ELF-1 (cell line): ENCODE data around the gene KRTAP29-1.
"Not testable (repeated sequence)": the region's sequence is repeated elsewhere in the genome, so short reads cannot be mapped to it uniquely, and the experiment has no call there.

ENCODE experiments used
- DNase-seq: peaks from one replicate; pipeline ENCODE4 v3.0.0-alpha.2; 2016; ENCODE audit warnings: low read depth, low spot score

Gene KRTAP29-1

DNA sequence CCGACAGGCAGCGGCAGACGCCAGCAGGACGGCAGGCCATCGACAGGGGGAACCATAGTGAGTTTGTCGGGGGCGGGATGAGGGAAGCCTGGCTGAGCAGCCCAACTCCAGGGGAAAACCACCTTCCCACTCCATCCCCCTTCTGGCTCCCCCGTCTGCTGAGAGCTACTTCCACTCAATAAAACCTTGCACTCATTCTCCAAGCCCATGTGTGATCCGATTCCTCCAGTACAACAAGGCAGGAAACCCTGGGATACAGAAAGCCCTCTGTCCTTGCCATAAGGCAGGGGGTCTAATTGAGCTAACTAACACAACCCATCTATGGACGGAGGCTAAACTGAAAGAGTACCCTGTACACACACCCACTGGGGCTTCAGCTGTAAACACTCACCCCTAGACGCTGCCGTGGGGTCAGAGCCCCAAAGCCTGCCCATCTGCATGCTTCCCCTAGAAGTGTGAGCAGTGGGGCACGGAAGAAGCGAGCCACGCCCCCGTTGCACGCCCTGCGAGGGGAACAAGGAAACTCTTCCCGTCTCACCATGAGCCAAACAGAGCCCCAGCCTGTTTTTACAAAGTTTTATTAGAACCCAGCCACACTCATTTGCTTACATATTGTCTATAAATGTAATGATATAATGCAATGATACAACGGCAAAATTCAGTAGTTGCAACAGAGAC, 4.1 kb downstream of the KRTAP29-1 start:
- DNase-seq, result no peak

- DNase-seq, result no peak
Observed at GRCh38 chr17:41296846-41297245, 5.8 kb downstream of the KRTAP29-1 start.

GRCh38 chr17:41294016-41294415, 8.6 kb downstream of the KRTAP29-1 start:
- no peak for DNase-seq

GRCh38 chr17:41287050-41287449, 15.6 kb downstream of the KRTAP29-1 start:
- no peak for DNase-seq

DNA sequence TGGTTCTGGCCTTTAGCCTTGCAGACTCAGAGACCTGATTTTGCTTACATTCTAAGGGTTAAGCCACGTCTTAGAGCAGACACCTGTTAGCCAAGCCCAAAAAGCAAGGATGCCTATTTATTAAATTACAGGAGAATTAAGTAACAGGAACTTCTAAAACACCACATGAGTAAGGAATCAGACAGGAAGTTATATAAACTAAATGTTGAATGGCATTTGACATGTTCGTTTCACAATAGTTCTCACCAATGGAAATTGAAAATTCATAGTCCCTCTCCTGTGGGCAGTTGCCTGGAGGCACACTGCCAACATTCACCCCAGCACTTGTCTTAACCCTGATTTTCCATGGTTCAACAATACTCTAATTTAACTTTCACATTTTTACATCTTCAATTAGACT, 18.1 kb downstream of the KRTAP29-1 start:
- DNase-seq, result no peak

GRCh38 chr17:41284043-41284442, 18.6 kb downstream of the KRTAP29-1 start:
- DNase-seq, result no peak

DNA sequence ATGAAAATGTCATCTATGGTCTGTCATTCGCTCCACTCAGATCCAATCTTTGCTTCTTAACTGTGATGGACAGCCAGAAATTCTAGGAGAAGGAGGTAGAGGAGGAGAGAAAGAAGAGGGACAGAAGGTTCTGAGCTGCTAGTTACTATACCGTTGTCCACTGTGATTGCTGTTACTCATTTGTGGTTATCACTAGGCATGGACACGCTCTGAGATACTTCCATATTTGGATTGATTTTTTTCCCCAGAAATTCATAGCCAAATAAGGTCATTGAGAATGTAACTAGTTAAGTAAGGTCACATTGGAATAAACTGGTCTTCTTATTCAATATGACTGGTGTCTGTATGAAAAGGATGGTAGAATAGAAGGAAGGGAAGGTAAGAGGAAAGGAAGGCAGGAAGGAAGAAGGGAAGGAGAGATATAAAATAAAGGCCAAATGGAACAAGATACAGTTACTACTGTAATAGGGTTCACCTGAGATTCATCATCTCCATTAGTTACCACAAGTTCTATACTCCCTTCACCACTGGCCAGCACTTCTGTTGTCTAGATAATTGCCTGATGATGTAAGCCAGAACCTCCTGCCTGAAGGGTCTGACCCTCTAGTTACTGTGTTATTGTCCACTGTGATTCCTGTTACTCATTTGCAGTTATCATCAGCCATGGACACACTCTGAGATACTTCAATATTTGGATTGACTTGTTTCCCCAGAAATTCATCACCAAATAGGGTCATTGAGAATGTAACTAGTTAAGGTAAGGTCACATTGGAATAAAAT, 24.3 kb downstream of the KRTAP29-1 start:
- DNase-seq, result no peak

DNA sequence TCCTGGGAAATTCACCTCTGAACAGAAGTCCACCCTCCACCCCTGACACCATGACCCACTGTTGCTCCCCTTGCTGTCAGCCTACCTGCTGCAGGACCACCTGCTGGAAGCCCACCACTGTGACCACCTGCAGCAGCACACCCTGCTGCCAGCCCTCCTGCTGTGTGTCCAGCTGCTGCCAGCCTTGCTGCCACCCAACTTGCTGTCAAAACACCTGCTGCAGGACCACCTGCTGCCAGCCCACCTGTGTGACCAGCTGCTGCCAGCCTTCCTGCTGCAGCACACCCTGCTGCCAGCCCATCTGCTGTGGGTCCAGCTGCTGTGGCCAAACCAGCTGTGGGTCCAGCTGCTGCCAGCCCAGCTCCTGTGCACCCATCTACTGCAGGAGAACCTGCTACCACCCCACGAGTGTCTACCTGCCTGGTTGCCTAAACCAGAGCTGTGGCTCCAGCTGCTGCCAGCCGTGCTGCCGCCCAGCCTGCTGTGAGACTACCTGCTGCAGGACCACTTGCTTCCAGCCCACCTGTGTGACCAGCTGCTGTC, 26.9 kb downstream of the KRTAP29-1 start, which contains the start of gene KRTAP9-7:
TSS of gene KRTAP9-7 (plus strand) at position 51 of the 543 bp plus-strand sequence. CDS start at position 51, 0 bp downstream.
- DNase-seq, result not testable (repeated sequence)

DNA sequence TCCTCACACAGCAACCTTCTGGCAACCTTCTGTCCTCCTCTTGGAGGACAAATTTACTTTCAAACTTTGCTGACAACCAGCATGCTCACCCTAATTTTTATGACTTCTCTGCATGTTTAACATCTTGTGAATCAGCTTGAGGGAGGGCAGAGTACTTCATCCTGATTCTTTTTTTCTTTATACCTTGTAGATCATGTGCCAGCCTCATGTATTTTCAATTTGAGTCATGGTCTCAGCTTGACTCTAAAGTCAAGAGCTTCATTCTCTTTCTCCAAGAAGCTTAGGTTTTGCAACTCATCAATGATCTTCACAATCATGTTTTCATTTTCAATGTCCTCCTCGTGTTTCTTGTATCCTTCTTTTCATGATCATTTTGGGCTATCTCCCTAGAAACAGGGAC, 30.8 kb downstream of the KRTAP29-1 start:
- no peak for DNase-seq

- DNase-seq, result not testable (repeated sequence)
Observed at GRCh38 chr17:41271323-41271722, 31.3 kb downstream of the KRTAP29-1 start.

- DNase-seq, result no peak
Observed at GRCh38 chr17:41267711-41268110, 34.9 kb downstream of the KRTAP29-1 start.

DNA sequence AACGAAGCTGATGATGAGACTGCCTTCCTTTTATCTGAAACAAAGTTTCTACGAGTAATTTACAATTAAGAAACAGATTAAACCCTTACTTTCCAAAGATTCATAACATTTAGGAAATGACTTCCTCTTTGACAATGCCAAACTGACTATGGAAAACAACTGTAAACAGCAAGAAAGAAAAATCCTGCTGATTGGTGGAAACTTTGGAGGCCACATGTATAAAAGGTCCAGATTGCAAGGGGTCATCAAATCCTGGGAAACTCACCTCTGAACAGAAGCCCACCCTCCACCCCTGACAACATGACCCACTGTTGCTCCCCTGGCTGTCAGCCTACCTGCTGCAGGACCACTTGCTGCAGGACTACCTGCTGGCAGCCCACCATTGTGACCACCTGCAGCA, 37.6 kb downstream of the KRTAP29-1 start, which contains the start of gene KRTAP9-6:
TSS of gene KRTAP9-6 (plus strand) at position 301 of the 400 bp plus-strand sequence. CDS start at position 301, 0 bp downstream.
- DNase-seq, result no peak

GRCh38 chr17:41264599-41264998, 38.1 kb downstream of the KRTAP29-1 start:
- no peak for DNase-seq

GRCh38 chr17:41263212-41263611, 39.4 kb downstream of the KRTAP29-1 start:
- DNase-seq, result no peak

- DNase-seq, result no peak
Observed at GRCh38 chr17:41258406-41258805, 44.2 kb downstream of the KRTAP29-1 start.

DNA sequence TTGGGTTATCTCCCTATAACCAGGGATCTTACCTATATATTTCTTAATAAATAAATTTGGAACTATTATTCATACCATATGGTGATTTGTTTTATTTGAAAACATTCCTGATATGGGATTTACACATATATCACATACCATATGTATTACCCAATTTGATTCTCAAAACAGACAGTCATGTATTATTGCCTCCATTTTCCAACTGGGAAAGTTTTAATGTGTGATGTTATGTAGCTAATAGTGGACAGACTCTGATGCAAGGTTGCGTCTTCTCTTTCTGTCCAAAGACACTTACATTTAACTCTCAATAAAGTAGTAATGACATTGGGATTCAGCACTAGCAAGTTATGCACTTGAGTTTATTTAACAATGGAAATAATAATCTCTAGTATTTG, 46.4 kb downstream of the KRTAP29-1 start:
- no peak for DNase-seq

DNA sequence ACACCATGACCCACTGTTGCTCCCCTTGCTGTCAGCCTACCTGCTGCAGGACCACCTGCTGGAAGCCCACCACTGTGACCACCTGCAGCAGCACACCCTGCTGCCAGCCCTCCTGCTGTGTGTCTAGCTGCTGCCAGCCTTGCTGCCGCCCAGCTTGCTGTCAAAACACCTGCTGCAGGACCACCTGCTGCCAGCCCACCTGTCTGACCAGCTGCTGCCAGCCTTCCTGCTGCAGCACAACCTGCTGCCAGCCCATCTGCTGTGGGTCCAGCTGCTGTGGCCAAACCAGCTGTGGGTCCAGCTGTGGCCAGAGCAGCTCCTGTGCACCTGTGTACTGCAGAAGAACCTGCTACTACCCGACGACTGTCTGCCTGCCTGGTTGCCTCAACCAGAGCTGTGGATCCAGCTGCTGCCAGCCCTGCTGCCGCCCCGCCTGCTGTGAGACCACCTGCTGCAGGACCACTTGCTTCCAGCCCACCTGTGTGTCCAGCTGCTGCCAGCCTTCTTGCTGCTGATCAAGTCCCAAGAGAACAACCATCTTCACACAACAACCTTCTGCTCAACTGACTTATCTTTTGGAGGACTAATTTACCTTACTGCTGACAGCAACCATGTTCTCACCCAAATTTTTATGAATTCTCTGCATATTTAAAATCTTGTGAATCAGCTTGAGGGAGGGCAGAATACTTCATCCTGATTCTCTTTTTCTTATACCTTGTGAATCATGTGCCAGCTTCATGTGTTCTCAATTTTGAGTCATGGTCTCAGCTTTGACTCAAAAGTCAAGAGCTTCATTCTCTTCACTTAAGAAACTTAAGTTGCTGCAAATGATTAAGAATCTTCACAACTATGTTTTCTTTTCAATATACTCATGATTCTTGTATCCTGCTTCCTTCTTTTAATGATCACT, 47.0 kb downstream of the KRTAP29-1 start, which contains the start of gene KRTAP9-9:
TSS of gene KRTAP9-9 (plus strand) at position 4 of the 910 bp plus-strand sequence.
- DNase-seq, result not testable (repeated sequence)

DNA sequence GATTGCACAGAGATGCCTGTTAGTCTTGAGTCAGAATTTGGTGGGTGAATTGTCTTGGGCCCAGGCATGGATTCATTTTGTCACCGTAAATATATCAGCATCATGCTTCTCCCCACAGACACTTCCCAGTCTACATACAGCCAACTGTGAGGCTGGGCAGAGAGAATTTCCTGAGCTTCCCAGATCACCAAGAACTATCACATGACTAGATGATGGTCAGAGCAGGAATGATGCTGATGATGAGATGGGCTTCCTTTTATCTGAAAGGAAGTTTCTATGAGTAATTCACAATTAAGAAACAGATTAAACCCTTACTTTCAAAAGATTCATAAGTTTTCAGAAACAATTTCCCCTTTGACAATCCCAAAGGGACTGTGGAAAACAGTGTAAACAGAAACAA, 47.8 kb downstream of the KRTAP29-1 start:
- DNase-seq, result no peak
